Mucosa of gallbladder (tissue), 1 donor: ENCODE data around the gene AP2S1. TPM values are rescaled to one million over a fixed set of nuclear protein-coding genes. Genes with fewer than 3 reads are reported as not detected.
A peak's percentile ranks its signal among the peaks of the same experiment; 100 is the strongest.
"Not testable (repeated sequence)": the region's sequence is repeated elsewhere in the genome, so short reads cannot be mapped to it uniquely, and the experiment has no call there.

ENCODE experiments used
- DNase-seq: peaks from one replicate; pipeline ENCODE4 v3.0.0-alpha.2; 2020; ENCODE audit warnings: low spot score
- total RNA-seq: library from RNA; stranded (reverse); gene quantifications from one replicate; pipeline ENCODE4 v1.2.1, GENCODE V29; 2021
- donor health status: DM: no; HTN: no; CAD: no.

The AP2S1 gene
- total RNA-seq, 1 donor from 2014 or later = 125 TPM

DNA sequence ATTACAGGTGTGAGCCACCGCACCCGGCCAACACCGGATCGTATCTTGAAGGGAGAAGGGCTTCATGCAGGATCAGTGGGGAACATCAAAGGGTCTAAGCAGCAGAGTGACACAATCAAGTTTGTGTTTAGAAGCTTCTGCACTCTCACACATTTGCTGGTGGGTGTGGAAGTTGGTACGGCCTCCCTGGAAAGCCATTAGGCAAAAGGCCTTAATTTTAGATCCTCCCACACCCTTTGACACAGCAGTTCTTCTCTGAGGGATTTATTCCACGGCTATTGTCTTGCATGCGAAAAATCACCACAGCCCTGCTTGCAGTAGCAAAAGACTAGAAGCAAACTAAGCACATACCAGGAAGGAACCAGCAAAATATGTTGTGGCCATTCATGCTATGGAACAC lies 44.0 kb downstream of the AP2S1 start:
- DNase-seq = no peak

GRCh38 chr19:46804432-46804831 lies 46.2 kb downstream of the AP2S1 start:
- DNase-seq = not testable (repeated sequence)

DNA sequence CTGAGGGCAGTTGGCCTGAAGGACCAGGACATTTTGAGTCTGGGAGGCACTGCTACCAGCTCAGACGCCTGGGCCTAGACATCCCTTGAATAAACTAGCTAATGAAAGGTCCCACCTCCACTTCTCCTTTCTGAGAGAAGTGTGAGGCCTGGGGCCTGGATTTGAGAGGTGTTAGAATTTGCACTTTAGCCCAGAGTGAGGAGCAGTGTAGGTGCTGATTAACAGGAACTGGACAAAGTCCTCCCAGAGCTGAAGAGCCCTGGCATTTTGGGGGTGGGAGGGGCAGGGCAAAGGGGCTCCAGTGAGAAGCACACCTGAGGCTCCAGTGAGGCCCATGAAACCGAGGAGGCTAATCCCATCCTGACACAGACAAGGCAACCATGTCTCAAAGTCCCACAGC lies 47.1 kb downstream of the AP2S1 start:
- no peak for DNase-seq

- DNase-seq = no peak
These were observed 48.5 kb downstream of the AP2S1 start for GRCh38 chr19:46802152-46802551.

GRCh38 chr19:46798713-46799112 lies 51.9 kb downstream of the AP2S1 start:
- no peak for DNase-seq

DNA sequence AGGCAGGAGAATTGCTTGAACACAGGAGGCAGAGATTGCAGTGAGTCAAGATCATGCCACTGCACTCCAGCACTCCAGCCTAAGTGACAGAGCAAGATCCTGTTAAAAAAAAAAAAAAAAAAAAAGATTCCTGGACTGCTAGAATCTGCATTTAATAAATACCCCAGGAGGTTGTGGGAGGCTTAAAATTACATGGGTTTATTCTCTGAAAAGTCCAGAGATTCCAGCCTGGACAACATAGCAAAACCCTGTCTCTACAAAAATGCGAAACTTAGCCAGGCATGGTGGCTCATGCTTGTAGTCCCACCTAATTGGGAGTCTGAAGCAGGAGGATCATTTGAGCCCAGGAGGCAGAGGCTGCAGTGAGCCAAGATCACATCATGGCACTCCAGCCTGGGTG lies 52.8 kb downstream of the AP2S1 start:
- no peak for DNase-seq

DNA sequence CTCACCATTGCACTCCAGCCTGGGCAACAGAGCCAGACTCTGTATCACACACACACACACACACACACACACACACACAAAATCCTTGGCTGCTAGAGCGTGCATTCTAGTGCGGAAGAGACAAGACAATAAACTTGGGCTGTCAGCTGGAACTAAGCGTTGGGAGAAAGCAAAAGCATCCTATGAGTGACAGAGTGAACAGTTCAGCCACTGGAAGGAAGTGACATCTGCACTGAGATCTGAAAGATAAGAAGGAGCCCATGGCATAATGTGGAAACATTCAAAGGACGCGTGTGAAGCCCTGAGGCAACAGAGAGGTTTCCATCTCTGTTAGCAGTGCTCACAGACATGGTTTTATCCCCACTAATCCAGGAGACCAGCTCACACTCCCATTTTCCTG lies 58.7 kb downstream of the AP2S1 start:
- DNase-seq = no peak

DNA sequence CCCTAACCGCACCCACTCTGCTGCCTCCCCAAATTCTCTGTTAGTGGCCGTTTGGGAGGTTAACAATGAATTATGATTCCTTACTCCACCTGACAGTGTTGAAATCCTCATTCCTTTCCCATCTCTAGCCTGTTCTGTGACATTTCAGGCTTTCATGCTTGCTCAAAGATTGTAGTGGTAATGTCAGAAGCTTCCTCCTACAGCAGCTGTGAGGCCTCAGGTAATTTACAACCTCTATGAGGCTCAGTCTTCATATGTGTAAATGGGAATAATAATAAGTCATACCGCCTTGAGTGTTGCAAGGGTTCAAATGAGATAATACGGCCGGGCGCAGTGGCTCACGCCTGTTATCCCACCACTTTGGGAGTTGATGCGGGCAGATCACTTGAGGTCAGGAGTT lies 61.3 kb downstream of the AP2S1 start:
- no peak for DNase-seq

GRCh38 chr19:46788968-46789338 lies 61.7 kb downstream of the AP2S1 start:
- no peak for DNase-seq

- DNase-seq = peak; percentile 98
These were observed 62.2 kb downstream of the AP2S1 start, which contains the start of gene SLC1A5 for GRCh38 chr19:46788262-46788967. TSS of gene SLC1A5 (minus strand) at chr19:46788594. CDS start at chr19:46787965, 629 bp downstream.

Other genes with a start within 250 kb of the AP2S1 start
- 325 TPM for gene CALM3, start 249.5 kb downstream of the AP2S1 start, total RNA-seq
- 1.7 TPM for gene PTGIR, start 225.8 kb downstream of the AP2S1 start, total RNA-seq
- not detected for gene GNG8, start 214.6 kb downstream of the AP2S1 start, total RNA-seq
- 31.0 TPM for gene DACT3, start 189.7 kb downstream of the AP2S1 start, total RNA-seq
- 61.5 TPM for gene PRKD2, start 133.7 kb downstream of the AP2S1 start, total RNA-seq
- 16.3 TPM for gene FKRP, start 104.8 kb downstream of the AP2S1 start, total RNA-seq
- 83.9 TPM for gene STRN4, start 104.4 kb downstream of the AP2S1 start, total RNA-seq
- 105 TPM for gene SLC1A5, start 62.3 kb downstream of the AP2S1 start, total RNA-seq
- 60.1 TPM for gene ARHGAP35, start 10.2 kb upstream of the AP2S1 start, total RNA-seq
- 0.40 TPM for gene NPAS1, start 169.0 kb upstream of the AP2S1 start, total RNA-seq
- gene TMEM160, start 197.8 kb upstream of the AP2S1 start, total RNA-seq = 40.4 TPM